AG20443 (cell line): Measurements from ENCODE around the gene PIP4K2C.

Experiments
- DNase-seq: peaks from one replicate; pipeline ENCODE4 v3.0.0; 2012; ENCODE audit warnings: low spot score, mixed read lengths

PIP4K2C gene

DNA sequence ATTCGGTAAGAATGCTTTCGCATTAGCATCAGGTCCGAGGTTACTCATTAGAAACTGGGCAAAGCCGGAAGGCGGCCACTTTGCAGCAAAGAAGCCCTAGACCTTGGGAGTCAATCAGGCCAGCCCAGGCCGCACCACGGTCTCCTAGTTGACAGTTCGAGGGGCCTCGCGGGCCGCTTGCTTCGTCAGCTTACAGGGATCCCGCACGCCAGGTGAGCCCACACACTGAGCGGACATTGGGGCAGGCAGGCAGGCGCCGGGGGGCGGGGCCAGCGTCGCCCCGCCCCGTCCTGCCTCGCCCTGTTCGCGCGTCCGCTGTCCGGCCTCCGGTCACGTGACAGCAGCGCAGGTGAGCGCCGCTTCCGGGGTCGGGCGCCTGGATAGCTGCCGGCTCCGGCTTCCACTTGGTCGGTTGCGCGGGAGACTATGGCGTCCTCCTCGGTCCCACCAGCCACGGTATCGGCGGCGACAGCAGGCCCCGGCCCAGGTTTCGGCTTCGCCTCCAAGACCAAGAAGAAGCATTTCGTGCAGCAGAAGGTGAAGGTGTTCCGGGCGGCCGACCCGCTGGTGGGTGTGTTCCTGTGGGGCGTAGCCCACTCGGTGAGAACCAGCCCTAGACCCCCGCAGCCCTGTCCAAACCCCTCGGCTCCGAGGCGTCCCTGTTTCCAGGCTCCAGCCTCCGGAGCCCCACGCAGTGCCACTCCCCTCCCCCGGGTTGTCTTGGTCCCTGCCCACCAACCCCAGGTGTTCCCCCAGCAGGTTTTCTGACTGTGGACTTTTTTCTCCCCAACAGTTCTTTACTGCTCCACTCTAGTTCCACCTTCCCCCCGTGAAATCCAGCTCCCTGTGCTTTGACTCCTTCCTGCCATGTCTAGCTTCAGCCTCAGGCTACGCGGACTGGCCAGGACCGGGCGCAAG, at the start of gene PIP4K2C:
TSS of gene PIP4K2C (plus strand) at position 329 of the 918 bp plus-strand sequence. CDS start at position 427, 98 bp downstream.
- peak; percentile 91 for DNase-seq

DNA sequence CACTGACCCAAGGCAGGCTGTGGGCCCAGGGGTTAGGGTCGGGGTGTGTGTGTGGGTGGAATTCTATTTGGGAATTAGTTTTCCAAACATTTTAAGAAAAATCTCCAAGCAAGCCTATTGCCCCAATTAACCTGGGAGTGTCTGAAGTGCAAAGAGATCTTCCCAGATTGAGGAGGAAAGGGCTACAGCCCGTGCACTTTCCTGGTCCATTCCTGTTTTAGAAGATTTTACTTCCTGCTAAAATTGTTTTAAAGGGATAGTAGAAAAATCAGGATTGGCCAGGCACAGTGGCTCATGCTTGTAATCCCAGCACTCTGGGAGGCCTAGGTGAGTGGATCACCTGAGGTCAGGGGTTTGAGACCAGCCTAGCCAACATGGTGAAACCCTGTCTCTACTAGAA, 49.3 kb upstream of the PIP4K2C start:
- no peak for DNase-seq

DNA sequence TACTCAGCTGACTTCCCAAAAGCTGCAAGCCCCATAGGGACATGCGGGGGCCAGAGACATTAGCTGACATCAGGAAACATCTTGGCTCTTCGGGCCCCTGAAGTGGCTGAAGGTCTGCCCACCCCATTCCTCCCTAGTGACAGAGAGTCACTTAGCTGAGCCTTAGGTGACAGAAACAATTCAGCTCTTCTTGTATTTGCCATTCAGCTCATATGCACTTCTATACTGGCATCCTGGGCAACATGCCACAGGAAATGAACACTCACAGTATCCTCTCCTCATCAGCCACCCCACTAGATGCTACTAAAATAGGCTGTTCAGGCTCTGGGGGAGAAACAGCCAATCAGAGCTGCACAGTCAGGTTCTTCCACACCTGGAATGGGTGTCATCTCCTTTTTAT, 47.4 kb upstream of the PIP4K2C start:
- no peak for DNase-seq

DNA sequence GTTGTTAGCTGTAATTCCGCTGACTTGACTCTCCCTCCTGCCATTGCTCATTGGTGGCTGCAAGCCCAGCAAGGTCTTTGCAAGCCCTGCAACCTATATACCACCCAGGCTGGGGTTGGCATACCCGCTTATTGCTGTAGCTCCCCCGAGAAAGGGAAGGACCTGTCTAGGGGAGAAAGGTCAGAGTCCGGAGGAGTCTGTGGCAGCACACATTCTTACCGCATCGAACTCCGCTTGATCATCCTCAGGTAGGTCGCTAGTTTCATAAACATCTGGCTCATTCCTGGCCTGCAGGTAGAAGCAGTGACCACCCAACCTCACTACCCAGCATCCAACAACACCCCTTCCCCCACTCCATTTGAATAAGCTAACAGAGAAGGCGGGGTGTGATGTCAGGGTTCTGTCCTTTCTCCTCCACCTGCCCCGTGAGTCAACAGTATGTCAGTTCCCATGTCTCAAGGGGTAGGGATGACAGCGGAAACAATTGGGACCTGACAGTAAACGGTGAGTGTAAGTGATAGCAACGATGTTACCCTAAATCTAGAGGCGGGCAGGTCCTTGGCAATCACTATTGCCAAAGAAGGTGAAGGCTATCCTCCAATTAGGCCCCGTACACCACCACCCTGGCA, 45.1 kb upstream of the PIP4K2C start:
- DNase-seq: no peak

DNA sequence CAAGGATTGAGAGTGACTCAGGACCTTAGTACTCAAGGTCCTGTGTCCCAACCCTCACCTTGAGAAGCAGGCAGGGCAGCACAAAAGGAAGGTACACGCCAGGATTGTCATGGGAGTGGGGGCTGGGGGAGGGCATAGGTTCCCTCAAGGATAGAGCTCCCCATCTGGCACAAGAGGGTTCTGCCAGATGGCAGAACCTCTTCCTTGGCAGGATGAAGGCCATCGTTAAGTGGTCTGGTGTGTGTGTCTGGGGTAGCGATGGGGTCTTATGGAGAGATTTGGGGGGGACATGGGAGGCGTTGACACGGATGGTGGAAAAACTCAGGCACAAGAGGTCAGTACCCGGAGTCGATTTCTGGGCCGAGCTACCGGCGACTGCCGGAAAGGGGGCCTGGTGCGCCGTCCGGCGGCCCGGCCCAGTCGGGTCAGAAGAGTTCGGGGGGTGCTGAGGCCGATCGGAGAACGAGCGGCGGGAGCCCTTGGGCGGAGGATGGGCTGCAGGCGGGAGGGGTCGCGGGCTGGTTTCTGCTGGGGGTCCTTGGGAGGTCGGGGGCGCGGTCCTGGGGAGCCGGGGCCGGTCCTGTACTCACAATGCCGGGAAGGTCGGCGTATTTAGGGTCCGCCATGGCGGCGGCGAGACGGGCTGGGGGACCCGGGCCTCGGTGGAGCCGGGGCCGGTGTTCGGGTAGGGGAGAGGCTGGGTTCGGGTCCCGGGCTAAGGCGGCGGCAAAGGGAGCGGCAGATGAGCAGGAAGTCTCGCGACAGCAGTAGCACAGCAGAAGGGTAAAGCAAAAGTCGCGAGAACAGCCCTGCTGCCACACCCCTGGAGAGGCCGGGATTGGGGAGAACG, 44.3 kb upstream of the PIP4K2C start, which contains the start of gene DCTN2:
TSS of gene DCTN2 (minus strand) at position 755 of the 850 bp plus-strand sequence. CDS start at position 626, 129 bp downstream.
- peak; percentile 99 for DNase-seq

DNA sequence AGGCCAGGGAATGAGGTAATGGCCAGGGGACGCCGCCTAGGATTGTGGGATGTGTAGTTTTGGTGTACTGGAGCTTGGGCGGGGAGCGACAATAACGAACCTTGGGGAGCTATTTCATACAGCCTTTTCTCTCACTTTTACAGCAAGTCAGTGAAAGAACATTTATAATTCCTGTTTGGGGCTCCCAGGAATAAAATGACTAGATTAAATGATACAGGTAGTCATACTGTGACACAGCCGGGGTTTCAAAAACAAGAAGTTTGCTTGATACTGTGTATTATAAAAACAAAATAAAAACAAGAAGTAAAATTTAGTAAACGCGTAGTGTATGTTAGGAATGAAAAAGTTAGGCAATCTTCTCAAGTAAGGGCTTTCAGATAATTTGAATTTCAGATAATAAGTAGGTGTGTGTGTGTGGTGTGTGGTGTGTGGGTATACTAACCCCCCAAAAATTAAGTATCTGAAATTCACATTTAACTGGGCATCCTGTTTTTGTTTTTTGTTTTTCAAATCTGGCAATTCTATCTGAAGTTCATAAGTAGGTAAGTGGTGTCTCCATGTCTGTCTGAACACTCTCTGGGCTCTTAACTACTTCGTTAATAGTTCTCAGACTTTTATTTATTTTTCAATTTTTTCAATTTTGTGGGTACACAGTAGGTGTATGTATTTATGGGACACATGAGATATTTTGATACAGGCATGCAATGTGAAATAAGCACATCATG, 43.5 kb upstream of the PIP4K2C start:
- DNase-seq: no peak

DNA sequence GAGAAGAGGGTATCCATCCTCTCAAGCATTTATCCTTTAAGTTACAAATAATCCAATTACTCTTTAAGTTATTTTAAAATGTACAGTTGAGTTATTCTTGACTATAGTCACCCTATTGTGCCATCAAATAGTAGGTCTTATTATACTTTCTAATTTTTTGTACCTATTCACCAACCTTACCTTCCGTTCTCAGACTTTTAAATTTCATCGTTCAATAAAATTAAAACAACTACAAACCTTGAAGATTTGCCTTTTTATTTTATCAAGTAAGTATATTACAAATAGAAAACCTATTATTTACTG, 43.0 kb upstream of the PIP4K2C start:
- no peak for DNase-seq

DNA sequence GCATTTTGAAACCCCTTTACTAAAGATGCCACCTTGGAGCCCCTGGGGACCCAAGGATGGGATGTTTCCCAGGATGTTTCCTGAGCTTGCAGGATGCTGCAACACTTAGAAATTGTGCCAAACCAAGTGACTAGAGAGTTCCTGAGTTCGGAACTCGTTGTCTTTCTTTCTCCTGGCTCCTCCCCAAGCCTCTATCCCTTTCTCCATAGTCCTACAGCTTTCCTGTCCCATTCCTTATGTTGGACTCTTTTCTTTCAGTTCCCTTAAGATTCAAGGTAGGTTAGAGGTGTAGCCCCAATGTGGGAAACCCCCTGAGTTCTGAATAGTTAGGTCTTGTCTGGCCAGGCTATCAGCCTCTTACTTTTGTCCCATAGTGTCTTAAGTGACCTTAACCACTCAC, 42.5 kb upstream of the PIP4K2C start:
- DNase-seq: no peak

DNA sequence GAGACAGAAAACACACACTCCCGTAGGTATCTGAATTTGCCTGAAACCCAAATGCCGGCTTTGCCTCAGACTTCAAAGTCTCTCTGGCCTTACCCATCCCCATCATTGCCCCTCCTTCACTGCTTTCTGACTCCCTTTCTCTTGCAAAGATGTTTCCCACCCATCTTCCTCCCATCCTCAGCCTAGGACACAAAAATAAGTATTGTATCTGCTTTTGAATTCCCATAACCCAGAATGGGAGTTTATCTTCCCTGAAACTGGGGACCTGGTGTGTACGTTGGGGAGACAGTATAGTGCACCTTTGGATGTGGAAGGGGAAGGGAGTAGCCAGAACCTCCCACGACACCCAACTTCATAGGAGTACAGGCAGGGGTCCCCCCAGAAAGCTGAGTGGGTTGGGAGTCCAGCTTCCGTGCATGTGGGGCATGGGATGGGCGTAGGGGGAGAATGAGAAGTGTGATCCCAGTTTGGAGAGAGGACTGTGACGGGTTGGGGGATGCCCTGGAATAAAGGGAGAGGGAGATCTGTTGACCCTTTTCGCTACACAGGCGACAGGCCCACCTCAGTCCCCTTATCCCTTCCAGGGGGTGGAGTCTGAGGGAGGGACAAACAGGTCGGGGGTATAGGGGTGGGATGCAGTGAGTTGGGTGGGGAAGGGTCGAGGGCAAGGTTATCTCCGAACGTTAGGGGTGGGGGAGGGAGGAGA, 41.6 kb upstream of the PIP4K2C start:
- no peak for DNase-seq

DNA sequence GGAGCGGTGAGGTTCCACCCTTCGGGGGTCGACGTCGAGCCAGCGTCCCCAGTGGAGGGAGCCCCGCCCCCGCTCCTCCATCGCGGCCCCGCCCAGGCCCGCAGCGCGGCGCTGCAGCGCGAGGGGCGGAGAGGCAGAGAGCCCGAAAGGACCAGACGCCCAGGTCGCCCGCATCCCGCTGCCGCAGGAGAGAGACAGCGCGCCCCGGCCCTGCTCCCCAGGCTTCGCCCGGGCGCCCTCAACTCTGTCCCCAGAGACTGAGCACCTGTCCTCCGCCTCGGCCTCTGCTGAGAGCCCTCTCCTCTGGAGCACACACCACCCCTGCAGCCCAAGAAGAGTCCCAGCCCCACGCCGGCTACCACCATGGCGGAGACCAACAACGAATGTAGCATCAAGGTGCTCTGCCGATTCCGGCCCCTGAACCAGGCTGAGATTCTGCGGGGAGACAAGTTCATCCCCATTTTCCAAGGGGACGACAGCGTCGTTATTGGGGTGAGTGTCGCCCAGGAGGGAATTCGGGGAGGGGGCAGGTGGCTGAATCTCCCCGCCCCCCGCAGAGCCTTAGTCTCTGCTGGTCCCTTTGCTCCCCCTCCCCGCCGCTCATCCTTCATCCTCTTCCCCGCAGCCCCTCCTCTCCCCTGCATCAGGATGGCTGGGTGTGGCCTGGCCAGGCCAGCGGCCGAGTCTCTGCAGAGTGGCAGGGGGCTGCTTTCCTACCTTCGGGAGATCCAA, 40.9 kb upstream of the PIP4K2C start, which contains the start of gene KIF5A:
TSS of gene KIF5A (plus strand) at position 136 of the 732 bp plus-strand sequence. CDS start at position 364, 228 bp downstream.
- peak; percentile 80 for DNase-seq

DNA sequence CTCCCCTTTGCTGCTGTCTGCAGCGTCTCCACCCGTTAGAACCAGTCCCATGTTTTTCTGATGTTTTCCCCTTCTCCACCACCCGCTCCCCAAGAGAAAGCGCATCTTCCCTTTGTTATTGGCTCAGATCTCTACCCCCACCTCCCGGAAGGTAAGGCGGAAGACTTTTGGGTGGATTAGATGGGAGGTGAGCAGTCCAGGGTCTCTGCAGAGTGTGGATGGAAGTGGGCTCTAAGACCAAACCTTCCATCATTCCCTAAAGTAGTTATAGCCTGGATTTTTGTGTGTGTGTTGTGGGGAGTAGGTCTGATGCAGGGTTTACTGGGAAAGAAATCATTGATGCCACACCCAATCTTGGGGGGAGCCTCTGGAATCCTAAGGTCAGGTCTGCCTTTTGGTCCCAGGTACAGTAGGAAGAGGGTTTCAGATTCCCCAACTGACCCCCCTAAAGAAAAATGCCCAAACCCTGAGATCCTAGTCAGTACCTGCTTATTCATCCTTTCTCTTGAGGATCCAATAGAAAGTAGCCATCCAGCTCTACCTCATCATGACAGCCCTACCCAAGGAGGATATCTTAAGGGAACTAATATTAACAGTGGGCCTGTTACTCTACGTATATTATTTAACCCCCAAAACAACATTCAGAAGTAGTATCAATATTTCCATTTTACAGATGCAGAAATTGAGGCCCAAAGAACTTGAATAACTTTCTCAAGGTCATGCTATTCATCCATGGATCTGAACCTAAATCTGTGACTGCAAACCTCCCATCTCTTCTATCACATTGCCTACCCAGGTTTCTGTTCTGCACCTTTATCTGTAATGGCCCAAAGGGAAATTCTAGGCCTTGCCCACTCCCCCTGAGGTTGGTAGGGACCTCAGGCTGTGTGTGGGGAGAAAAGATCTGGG, 40.1 kb upstream of the PIP4K2C start:
- no peak for DNase-seq

DNA sequence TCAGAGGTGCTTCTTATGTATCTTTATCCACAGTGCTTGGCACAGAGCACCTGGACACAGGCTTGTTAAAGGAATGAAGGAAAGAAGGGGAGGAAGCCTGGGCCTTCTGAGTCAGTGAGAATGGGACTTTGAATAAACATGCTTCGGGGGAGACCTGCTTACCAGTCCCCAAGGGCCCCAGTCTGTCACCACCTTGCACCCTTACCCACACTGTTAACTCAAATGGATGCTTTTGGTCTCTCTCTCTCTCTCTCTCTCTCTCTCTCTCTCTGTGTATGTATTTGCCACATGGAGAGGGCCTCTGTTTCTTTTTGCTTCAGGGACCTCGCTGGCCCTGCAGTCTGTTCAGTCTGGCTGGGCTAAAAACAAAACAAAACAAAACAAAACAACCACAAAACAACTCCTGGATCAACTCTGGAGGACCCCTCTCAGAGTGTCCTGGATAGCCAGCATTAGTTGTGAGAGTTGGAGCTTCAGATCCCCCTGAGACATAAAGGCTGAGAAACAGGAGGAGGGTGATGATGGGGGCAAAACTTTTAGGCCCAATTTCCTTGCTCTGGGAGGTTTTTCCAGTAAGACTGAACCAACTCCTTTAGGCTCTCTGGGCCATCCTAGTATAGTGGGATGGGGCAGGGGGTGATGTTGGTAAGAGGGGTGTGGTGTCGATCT, 39.2 kb upstream of the PIP4K2C start:
- no peak for DNase-seq

DNA sequence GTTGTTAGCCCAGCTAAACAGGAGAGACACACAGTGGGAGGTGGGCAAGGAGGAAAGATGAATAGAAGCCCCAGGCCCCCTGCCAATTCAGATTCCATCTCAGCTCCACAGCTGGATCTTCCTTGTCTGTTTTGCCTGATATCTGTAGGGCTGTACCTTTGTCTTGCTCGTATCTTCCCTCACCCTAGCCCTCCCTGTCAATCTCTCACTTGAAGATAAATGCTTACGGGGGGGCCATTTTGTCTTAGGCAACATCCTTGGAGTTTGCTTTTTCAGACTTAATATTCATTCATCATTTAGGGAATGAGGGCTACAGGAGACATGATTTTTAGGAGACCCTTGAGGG, 38.7 kb upstream of the PIP4K2C start:
- DNase-seq: no peak

DNA sequence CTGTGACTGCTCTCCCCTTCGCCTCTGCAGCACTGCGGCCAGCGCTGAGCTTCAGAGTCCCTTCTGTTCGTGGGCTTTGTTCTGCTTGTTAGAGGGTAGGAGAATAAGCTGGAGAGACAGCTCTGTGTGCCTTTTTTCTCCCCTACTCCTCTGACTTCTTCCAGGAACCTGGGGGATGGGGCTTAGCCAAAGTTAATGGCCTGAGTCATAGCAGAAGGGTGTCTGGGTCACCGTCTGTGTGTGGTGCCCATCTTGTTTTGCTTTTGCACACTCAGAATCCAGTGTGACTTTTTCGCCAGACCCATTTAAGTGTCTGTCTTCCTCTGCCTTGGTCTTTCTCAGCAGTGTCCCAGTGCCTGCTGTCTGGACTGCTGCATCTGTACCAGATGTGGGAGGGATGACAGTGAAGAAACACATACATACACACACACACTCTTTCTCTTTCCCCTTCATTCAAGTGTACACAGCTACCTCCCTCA, 38.1 kb upstream of the PIP4K2C start:
- peak; percentile 61 for DNase-seq

DNA sequence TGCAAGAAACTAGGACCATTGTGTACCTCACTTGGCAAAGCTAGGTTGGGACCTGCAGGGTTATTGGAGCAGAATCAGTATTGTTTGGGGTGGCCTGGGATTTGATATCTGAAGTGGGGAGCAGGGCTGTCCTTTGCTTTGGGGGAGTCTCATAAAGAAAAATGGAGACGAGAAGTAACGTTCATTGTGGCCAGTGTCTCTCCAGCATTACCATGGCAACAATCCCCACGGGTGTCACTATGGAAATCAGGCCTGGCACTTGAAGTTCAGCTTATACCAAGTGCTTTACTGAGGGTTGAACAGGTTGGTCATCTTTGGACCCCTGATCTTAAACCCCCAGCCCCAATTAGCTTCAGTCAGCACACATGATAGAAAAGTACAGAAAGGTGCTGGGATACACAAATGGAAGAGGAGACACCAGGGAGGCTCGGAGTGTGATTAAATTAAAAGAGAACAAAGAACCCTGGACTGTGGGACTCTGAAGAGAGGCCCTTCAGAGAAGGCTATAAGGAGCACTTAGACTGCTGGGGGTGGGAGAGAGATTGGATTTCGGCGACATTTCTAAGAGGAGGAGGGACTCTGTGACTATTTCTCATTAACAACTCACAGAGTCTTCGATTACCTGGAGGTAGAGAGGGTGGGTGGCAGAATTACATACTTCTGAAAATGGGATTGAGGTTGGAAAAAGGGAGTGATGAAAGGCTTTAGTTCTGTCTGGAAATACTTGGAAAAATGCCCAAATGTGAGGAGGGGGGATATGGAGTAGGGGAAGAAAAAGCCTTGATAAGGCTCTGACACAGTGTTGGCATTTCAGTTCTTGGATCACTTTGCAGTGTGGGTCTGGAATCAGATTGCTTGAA, 37.4 kb upstream of the PIP4K2C start:
- no peak for DNase-seq

DNA sequence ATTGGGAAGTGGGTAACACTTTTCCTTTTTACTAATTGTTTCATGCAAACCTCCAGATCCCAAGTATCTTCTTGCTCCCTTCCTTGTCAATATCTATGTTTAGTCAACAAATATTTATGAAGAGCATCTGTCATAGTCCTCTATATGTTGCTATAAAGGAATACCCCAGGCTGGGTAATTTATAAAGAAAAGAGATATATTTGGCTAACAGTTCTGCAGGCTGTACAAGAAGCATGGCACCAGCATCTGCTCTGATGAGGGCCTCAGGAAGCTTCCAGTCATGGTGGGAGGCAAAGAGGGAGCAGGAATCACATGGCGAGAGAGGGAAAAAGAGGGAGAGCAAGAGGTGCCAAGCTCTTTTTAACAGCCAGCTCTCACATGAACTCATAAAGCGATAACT, 36.5 kb upstream of the PIP4K2C start:
- DNase-seq: no peak

DNA sequence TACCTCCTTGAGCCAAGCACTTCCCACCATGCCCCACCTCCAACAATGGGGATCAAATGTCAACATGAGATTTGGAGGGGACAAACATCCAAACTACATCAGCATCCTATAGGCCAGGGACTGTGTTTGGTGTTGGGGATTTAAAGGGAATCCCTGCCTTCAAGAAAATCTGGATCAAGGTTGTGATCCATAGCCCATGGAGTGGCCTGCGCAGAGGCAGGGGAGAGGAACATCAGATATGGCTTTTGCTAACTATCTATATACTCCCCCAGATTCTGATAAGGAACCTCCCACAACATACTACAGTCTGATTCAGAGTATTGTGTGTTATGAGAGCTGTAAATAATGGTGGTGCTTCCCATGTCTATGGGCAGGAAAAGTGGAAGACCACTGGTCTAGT, 36.1 kb upstream of the PIP4K2C start:
- no peak for DNase-seq

DNA sequence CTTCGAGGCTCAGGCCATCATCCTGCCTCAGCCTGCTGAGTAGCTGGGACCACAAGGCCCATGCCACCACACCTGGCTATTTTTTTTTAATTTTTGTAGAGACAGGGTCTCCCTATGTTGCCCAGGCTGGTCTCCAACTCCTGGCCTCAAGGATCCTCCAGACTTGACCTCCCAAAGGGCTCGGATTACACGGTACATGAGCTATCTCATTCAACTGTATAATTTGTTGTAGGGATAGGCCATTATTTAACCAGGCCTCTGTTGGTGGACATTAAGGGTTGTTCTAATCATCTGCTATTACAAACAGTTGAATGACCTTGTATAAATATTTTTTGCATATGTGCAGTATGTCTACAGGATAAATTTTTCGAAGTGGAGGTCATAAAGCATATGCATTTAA, 32.1 kb upstream of the PIP4K2C start:
- DNase-seq: no peak
